Measurements from ENCODE around the gene AP1S3.

DNA sequence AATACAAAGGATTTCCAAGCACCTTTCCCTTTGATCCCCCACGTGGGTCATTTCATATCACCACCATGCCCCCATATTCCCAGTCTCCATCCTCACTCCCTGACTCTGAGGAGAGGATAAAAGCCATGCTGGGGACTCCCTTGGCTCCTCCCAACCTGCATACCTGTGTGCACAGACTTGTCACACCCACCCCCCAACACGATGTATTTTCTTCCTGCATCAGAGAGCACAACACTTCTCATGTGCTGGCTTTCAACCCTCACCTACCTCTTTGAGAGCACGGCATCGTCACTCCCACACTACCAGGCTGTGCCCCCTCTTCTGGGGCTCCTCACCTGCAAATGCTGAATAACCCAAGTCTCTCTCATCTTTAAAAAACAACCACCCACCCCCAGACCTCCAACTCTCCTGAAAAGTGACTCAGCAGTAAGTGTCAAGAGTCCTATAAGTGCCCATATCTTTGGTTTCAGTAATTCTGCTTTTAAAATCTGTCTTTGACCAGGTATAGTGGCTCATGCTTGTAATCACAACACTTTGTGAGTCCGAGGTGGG is 53.1 kb downstream of the AP1S3 start:
- TF ChIP-seq, protein P1, sequence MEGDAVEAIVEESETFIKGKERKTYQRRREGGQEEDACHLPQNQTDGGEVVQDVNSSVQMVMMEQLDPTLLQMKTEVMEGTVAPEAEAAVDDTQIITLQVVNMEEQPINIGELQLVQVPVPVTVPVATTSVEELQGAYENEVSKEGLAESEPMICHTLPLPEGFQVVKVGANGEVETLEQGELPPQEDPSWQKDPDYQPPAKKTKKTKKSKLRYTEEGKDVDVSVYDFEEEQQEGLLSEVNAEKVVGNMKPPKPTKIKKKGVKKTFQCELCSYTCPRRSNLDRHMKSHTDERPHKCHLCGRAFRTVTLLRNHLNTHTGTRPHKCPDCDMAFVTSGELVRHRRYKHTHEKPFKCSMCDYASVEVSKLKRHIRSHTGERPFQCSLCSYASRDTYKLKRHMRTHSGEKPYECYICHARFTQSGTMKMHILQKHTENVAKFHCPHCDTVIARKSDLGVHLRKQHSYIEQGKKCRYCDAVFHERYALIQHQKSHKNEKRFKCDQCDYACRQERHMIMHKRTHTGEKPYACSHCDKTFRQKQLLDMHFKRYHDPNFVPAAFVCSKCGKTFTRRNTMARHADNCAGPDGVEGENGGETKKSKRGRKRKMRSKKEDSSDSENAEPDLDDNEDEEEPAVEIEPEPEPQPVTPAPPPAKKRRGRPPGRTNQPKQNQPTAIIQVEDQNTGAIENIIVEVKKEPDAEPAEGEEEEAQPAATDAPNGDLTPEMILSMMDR (conservative IDR thresholded peaks at IDR 0.05; ENCODE audit: low read length): no peak
- TF ChIP-seq EZH2phosphoT487 (IDR thresholded peaks at IDR 0.05; ENCODE audit: borderline replicate concordance): no peak

Measured in Loucy (cell line).